HG03575 (cell line): ENCODE measurements around the gene XXYLT1.

Experiments
- ATAC-seq: cut with Tn5 transposase; IDR thresholded peaks from one replicate; pipeline ENCODE4 v1.9.1; 2021; ENCODE audit not compliant: unreplicated experiment, insufficient number of reproducible peaks, low FRiP score; ENCODE audit errors: extremely low read depth

XXYLT1 gene

GRCh38 chr3:195036203-195036505 is 234.8 kb downstream of the XXYLT1 start:
- no peak for ATAC-seq

- ATAC-seq = no peak
These were observed 235.4 kb downstream of the XXYLT1 start for GRCh38 chr3:195035345-195036202.

GRCh38 chr3:195034541-195034940 is 236.4 kb downstream of the XXYLT1 start:
- no peak for ATAC-seq

GRCh38 chr3:195034101-195034500 is 236.9 kb downstream of the XXYLT1 start:
- no peak for ATAC-seq

- ATAC-seq = no peak
These were observed 237.3 kb downstream of the XXYLT1 start for GRCh38 chr3:195033531-195034091.

GRCh38 chr3:195032955-195033354 is 238.0 kb downstream of the XXYLT1 start:
- no peak for ATAC-seq

GRCh38 chr3:195032106-195032759 is 238.7 kb downstream of the XXYLT1 start:
- no peak for ATAC-seq

- ATAC-seq = no peak
These were observed 239.4 kb downstream of the XXYLT1 start for GRCh38 chr3:195031574-195032003.

GRCh38 chr3:195030791-195031321 is 240.1 kb downstream of the XXYLT1 start:
- ATAC-seq = no peak

GRCh38 chr3:195028877-195029606 is 241.9 kb downstream of the XXYLT1 start:
- no peak for ATAC-seq

- no peak for ATAC-seq
These were observed 245.1 kb downstream of the XXYLT1 start for GRCh38 chr3:195025884-195026200.

GRCh38 chr3:195025056-195025883 is 245.7 kb downstream of the XXYLT1 start:
- no peak for ATAC-seq

DNA sequence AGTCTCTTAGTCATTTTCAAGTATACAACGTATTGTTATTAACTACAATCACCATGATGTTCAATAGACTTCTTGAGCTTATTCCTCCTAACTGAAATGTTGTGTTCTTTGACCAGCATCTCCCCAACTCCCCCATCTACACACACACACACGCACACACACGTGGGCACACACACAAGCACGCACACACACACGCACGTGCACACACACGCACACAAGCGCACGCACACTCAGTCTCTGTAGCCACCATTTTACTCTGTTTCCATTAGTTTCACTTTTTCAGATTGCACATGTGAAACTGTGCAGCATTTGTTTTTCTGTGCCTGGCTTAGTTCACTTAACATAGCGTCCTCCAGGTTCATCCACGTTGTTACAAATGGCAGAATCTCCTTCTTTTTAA is 247.0 kb downstream of the XXYLT1 start:
- no peak for ATAC-seq

- ATAC-seq = no peak
These were observed 247.4 kb downstream of the XXYLT1 start for GRCh38 chr3:195023576-195023975.

DNA sequence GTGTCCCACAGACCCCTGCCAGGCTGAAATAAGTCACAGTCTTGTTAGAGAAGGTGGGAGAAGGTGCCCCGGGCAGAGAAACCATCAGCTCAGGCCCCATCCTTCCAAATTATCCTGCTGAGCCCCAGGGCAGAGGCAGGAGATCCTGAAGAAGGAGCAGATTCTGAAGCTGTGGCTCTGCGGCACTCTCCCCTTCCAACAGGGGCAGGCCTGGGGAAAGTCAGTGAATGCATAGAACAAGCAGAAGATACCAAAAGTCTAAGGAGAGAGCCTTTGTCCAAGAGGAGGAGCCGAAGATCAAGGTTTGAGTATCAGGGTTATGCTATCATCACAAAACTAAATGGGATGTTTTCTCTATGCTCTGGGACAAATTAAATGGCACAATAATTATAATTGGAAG is 249.3 kb downstream of the XXYLT1 start:
- ATAC-seq = no peak

- no peak for ATAC-seq
These were observed 250.0 kb downstream of the XXYLT1 start for GRCh38 chr3:195020921-195021320.

DNA sequence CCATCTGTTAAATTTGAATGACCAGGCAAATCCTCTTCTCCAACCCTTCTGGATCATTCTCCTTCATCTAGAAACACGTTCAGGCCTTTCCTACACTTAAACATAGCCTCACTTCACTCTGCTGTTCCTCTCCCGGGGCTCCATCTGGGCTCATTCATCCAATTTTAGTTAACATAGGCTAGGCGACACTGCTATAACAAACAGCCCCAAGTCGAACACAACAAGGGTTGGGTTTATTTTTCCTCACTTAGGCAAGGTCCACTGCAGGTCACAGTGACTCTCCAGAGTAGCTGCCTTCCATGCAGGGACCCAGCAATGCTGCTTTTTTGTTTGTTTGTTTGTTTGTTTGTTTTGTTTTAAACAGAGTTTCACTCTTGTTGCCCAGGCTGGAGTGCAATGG is 250.8 kb downstream of the XXYLT1 start:
- no peak for ATAC-seq

- no peak for ATAC-seq
These were observed 251.6 kb downstream of the XXYLT1 start for GRCh38 chr3:195019335-195019734.
